Esophagus (tissue), 2 donors: ENCODE measurements around the gene SBK3. TPM values are rescaled to one million over a fixed set of nuclear protein-coding genes. Genes with fewer than 3 reads are reported as not detected.
"Not testable (repeated sequence)": the region's sequence is repeated elsewhere in the genome, so short reads cannot be mapped to it uniquely, and the experiment has no call there.

Experiments used
- H3K27ac ChIP-seq, 2 donors: one replicate each; pipeline ENCODE4 v1.5.1; 2013; ENCODE audit warnings: low read depth in 2 of 2, mild to moderate bottlenecking in 2 of 2, inconsistent platforms in 1 of 2, low read length in 1 of 2, moderate library complexity in 1 of 2
- H3K27me3 ChIP-seq, 2 donors: one replicate each; pipeline ENCODE4 v1.6.1; 2013; ENCODE audit warnings: low read length in 2 of 2, control low read depth in 1 of 2, mild to moderate bottlenecking in 1 of 2; ENCODE audit not compliant: insufficient read depth in 2 of 2, control insufficient read depth in 1 of 2
- H3K36me3 ChIP-seq, 2 donors: one replicate each; pipeline ENCODE4 v1.6.1; 2013; ENCODE audit warnings: low read length in 1 of 2; ENCODE audit not compliant: control insufficient read depth in 2 of 2, insufficient read depth in 2 of 2
- H3K4me1 ChIP-seq, 2 donors: one replicate each; pipeline ENCODE4 v1.6.1; 2013; ENCODE audit warnings: low read length in 1 of 2; ENCODE audit not compliant: control insufficient read depth in 2 of 2, insufficient read depth in 2 of 2
- H3K4me3 ChIP-seq, 2 donors: one replicate each; pipeline ENCODE4 v1.5.1; 2013; ENCODE audit warnings: low read length in 2 of 2, mild to moderate bottlenecking in 2 of 2, low read depth in 1 of 2, moderate library complexity in 1 of 2
- H3K9me3 ChIP-seq, 2 donors: one replicate each; pipeline ENCODE4 v1.6.1; 2013; ENCODE audit warnings: mild to moderate bottlenecking in 2 of 2, low read depth in 1 of 2, low read length in 1 of 2, moderate library complexity in 1 of 2; ENCODE audit not compliant: control insufficient read depth in 2 of 2, insufficient read depth in 1 of 2
- WGBS, 2 donors: extraction: QIAGEN DNeasy Blood & Tissue Kit; methylation state at CpG; one replicate each; pipeline ENCODE4 v1.1.7; 2013; 5-methylcytosine and 5-hydroxymethylcytosine counted together
- polyA plus RNA-seq, 2 donors: library from polyadenylated mRNA; stranded (reverse); fragments of 200-250 nt; gene quantifications; one replicate each; pipeline ENCODE4 v1.2.3, GENCODE V29; 2013
- donor health status: healthy with polysubstance abuse.
- donor health status: Bipolar disorder and iron deficiency.

SBK3 gene
- polyA plus RNA-seq, 2 donors = 0.09 to 0.18 TPM

- no peaks in the 10 kb centered on the region for H3K36me3 ChIP-seq
Observed at GRCh38 chr19:55536951-55537740, 8.2 kb downstream of the SBK3 start, which contains the start of gene SBK2. SBK2 (minus strand) TSS chr19:55537133; CDS start chr19:55536294, 839 bp downstream.

GRCh38 chr19:55536366-55536765, 9.0 kb downstream of the SBK3 start:
- no peaks in the 10 kb centered on the region for H3K4me1 ChIP-seq
- no peaks in the 10 kb centered on the region for H3K36me3 ChIP-seq
- no peak overlapping the region for H3K27ac ChIP-seq
- H3K27me3 ChIP-seq = no peaks in the 10 kb centered on the region
- 84 to 88% methylated on average over 11 of the region's 11 CpGs for WGBS, 2 donors
- H3K9me3 ChIP-seq = no peaks in the 10 kb centered on the region
- H3K4me3 ChIP-seq = no peak overlapping the region

More at GRCh38 chr19:55536951-55537740, 8.2 kb downstream of the SBK3 start, which contains the start of gene SBK2:
- Histone ChIP-seq H3K4me3 (no peak within 1 kb of the TSS), H3K4me1 (no peaks in the 10 kb centered on the region), H3K9me3 (no peaks in the 10 kb centered on the region), H3K27ac (no peak within 1 kb of the TSS), H3K27me3 (no peaks in the 10 kb centered on the region)
- WGBS, 2 donors = 31 to 36% methylated on average over 14 of the region's 14 CpGs

DNA sequence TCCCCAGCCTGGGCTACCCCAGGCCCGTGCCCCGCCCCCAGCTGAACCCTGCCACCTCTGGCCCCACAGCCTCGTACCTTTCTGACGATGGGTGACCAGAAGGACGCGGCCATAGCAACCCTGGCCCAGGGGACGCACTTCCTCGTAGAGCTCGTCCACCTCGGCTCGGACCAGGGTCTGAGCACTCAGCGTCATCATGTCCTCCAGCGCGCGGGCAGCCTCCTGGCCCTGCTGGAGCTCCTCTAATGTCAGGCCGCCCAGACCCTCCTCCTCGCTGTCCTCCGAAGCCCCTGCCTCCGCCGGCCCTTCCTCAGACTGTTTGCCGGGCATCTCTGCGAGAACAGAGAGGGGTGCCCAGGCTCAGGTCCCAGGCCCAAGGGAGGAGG, 9.4 kb downstream of the SBK3 start:
- WGBS, 2 donors = 89% methylated on average over 22 of the region's 22 CpGs
- Histone ChIP-seq H3K4me3 (no peak overlapping the region), H3K27ac (no peak overlapping the region), H3K4me1 (no peaks in the 10 kb centered on the region), H3K27me3 (no peaks in the 10 kb centered on the region), H3K9me3 (peaks cover 0 to 2% of the 10 kb centered on the region in 2 donors), H3K36me3 (no peaks in the 10 kb centered on the region)

DNA sequence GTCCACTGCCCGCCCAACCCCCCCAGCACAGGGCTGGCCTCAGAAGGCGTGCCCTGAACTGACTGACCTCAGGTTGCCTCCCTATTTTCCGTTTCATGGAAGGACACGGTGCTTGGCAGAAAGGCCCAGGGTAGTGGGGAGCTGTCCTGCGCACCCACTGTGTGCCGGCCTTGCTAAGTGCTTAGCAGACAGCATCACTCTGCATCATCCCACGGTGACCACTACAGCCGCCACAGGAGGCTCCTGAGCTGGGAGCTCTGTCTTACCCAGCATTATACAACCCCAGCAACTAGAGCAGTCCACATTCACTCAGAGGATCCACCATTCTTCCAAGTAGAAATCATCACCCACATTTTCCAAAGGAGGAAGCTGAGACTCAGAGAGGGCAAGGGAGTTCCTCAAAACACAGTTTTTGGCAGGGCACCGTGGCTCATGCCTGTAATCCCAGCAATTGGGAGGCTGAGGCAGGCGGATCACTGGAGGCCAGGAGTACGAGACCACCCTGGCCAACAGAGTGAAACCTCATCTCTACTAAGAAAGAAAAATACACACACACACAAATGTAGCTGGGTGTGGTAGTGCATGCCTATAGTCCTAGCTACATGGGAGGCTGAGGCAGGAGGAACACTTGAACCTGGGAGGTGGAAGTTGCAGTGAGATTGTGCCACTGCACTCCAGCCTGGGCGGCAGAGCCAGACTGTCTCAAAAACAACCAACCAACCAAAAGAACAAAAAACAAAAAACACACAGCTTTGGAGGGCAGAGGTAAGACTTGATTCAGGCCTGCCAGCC, 10.0 kb downstream of the SBK3 start:
- Histone ChIP-seq H3K27ac (no peak overlapping the region), H3K36me3 (no peaks in the 10 kb centered on the region), H3K4me3 (no peak overlapping the region), H3K4me1 (no peaks in the 10 kb centered on the region), H3K9me3 (peaks cover 0 to 2% of the 10 kb centered on the region in 2 donors), H3K27me3 (no peaks in the 10 kb centered on the region)
- WGBS, 2 donors = 74 to 79% methylated on average over 12 of the region's 12 CpGs

DNA sequence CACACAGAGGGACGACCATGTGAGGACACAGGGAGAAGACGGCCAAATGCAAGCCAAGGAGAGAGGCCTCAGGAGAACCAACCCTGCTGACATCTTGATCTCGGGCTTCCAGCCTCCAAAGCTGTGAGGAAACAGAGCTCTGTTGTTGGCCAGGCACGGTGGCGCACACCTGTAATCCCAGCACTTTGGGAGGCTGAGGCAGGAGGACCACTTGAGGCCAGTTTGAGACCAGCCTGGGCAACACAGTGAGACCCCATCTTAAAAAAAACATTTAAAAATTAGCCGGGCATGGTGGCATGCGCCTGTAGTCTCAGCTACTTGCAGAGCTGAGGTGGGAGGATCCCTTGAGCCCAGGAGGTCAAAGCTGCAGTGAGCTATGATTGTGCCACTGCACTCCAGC, 11.1 kb downstream of the SBK3 start:
- H3K4me1 ChIP-seq, H3K4me3 ChIP-seq, H3K27me3 ChIP-seq, H3K36me3 ChIP-seq, H3K9me3 ChIP-seq, H3K27ac ChIP-seq: not testable (repeated sequence)
- 89 to 90% methylated on average over 7 of the region's 7 CpGs for WGBS, 2 donors

DNA sequence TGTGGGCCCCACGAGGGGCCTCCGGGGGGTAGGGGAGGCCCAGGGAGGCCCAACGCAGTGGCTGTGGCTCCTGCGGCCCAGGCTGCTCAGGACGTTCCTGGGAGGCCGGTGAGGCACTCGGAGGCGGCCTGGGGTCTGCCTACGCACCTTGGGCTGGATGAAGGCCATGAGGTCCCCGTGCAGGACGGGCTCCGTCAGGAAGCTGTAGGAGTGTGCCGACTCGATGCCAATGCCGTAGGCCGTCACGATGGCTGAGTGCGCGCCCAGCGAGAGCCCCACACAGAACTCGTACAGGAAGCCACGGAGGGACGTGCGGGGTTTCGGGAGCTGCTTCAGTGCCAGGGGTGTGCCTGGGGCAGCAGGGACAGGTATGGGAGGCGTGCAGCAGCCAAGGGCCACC, 14.3 kb downstream of the SBK3 start:
- 89 to 92% methylated on average over 22 to 26 of the region's 26 CpGs for WGBS, 2 donors
- Histone ChIP-seq H3K36me3 (no peaks in the 10 kb centered on the region), H3K4me3 (no peak overlapping the region), H3K4me1 (peaks cover 0 to 5% of the 10 kb centered on the region in 2 donors), H3K27me3 (no peaks in the 10 kb centered on the region), H3K27ac (no peak overlapping the region), H3K9me3 (peaks cover 0 to 2% of the 10 kb centered on the region in 2 donors)

DNA sequence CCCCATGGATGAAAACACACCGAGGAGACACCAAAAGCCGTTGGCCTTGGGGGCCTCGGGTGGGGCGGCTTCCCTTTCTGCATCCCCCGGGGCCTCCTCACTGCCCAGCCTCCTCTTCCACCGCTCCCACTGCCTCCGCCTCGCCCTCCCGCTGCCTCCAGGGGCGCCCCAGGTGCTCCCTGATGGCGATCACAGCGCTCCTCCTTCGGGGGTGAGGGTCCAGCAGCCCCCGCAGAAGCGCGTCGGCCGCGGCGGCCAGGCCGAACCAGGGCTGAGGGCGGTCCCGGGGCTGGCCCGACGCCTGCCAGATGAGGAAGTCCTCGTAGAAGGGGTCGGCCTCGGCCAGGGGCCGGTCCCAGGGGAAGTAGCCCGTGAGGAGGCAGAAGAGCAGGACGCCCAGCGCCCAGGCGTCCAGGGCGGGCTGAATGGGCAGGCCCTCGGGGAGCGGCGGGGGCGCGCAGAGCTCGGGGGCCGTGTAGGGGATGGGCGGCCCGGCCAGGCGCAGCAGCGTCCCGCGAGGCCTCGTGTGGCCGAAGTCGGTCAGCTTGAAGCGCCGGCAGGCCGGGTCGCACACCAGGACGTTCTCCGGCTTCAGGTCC, 15.6 kb downstream of the SBK3 start:
- Histone ChIP-seq H3K27ac (no peak overlapping the region), H3K4me1 (peaks cover 0 to 8% of the 10 kb centered on the region in 2 donors), H3K9me3 (peaks cover 0 to 2% of the 10 kb centered on the region in 2 donors), H3K27me3 (no peaks in the 10 kb centered on the region), H3K36me3 (no peaks in the 10 kb centered on the region), H3K4me3 (no peak overlapping the region)
- WGBS, 2 donors = 89 to 92% methylated on average over 30 to 56 of the region's 56 CpGs

DNA sequence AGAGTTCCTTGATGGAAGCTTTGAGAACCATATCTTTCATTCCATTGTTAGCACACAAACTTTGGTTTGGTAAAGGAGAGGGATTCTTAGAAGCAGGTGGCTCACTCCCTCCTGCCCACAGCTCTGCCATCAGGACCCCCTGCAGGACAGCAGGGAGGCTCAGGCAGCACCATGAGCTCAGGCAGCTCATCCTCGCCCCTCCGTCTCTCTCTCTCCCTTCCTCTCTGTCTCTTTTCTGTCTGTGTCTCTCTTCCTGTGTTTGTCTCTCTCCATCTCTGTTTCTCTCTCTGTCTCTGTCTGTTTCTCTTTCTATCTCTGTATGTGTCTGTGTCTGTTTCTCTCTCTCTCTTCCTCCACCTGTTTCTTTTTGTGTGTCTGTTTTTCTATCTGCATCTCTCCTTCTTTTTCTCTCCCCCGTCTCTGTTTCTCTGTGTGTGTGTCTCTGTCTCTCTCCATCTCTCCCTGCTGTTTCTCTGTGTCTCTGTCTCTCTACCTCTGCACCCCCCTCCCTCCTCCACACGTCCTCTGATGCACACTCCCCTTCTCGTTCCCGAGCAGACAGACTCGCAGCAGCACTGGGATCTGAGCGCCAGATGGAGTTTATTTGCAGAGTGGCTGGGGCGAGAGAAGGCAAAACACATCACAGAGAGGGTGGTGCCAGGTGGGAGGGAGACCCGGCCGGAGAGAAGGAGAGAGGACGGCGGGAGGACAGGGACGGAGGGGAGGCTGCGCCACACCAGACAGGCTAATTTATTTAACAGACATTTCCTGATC, 17.1 kb downstream of the SBK3 start:
- Histone ChIP-seq H3K36me3 (no peaks in the 10 kb centered on the region), H3K4me3 (no peak overlapping the region), H3K4me1 (peaks cover 0 to 8% of the 10 kb centered on the region in 2 donors), H3K27ac (no peak overlapping the region), H3K27me3 (no peaks in the 10 kb centered on the region), H3K9me3 (peaks cover 0 to 2% of the 10 kb centered on the region in 2 donors)
- 30 to 35% methylated on average over 15 of the region's 15 CpGs for WGBS, 2 donors
